ENCODE data around the gene ELP4.

DNA sequence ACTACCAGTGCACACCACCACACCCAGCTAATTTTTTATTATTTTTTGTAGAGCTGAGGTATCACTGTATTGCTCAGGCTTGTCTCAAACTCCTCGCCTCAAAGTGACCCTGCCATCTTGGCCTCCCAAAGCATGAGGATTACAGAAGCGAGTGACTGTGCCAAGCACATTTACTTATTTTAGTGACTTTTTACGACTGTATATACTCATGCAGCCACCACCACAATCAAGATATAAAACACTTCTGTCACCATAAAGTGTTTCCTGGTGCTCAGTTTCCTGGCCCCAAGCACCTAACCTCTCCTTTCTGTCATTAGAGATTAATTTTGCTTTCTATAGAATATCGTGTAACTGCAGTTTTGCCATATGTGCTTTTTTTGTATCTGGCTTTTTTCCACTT lies 25.9 kb downstream of the ELP4 start:
- no peak for TF ChIP-seq EZH2 (IDR thresholded peaks at IDR 0.05; ENCODE audit: insufficient read depth, poor library complexity, severe bottlenecking)
- no peak for TF ChIP-seq EZH2phosphoT487 (IDR thresholded peaks at IDR 0.05; ENCODE audit: insufficient read depth, low read depth)

Data from GM23248 (cell line).